ENCODE data around the gene RAPGEF4.

DNA sequence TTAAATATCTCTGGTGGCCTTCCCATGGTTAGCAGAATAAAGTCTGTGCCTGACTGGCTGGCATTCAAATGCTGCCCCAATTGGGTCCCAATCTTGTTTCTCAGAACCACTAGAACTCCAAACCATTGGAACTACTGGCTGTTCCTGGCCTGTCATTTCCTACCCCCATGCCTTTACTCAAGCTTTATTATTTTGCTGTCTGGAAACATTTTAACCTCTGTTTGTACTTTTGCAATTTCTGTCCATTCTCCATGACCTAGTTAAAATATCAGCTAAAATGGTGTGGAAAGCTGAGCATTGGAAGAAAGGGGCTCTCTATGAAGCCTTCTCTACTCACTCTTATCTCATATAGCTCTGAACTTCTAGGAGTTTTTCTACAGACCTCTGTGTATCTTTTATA lies 38.7 kb downstream of the RAPGEF4 start:
- TF ChIP-seq, protein P1, sequence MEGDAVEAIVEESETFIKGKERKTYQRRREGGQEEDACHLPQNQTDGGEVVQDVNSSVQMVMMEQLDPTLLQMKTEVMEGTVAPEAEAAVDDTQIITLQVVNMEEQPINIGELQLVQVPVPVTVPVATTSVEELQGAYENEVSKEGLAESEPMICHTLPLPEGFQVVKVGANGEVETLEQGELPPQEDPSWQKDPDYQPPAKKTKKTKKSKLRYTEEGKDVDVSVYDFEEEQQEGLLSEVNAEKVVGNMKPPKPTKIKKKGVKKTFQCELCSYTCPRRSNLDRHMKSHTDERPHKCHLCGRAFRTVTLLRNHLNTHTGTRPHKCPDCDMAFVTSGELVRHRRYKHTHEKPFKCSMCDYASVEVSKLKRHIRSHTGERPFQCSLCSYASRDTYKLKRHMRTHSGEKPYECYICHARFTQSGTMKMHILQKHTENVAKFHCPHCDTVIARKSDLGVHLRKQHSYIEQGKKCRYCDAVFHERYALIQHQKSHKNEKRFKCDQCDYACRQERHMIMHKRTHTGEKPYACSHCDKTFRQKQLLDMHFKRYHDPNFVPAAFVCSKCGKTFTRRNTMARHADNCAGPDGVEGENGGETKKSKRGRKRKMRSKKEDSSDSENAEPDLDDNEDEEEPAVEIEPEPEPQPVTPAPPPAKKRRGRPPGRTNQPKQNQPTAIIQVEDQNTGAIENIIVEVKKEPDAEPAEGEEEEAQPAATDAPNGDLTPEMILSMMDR (IDR thresholded peaks at IDR 0.05), result no peak
- TF ChIP-seq POLR2A (IDR thresholded peaks at IDR 0.05) (no peak), POLR2AphosphoS5 (IDR thresholded peaks at IDR 0.05) (no peak)

Data from sigmoid colon (tissue), 4 donors.